Measurements from ENCODE around the gene FJX1. TPM values are rescaled to one million over a fixed set of nuclear protein-coding genes. Genes with fewer than 3 reads are reported as not detected.

FJX1 gene
- total RNA-seq, 1 donor from 2014 or later, result 72.8 TPM

DNA sequence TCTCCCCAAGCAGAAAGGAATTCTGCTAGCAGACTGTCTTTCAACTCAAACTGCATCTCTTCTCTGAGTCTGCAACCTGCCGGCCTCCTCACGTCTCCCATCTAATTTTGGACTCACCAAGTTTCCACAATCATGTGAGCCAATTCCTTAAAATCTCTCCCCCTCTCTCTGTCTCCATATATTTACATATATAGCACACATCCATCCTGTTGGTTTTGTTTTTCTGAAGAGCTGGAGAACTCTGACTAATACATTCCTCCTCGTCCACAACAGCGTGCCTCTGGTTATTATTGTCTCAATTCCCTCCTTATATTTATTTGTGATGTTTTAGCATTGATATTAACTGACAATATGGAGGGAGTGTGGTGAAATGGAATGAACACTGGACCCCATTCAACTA lies 29.6 kb upstream of the FJX1 start:
- Mint-ChIP-seq H3K27ac (no peak overlapping the region), H3K9me3 (no peaks in the 10 kb centered on the region), H3K36me3 (no peaks in the 10 kb centered on the region), H3K4me1 (peaks cover 33% of the 10 kb centered on the region), H3K27me3 (ENCODE audit: low read depth) (peaks cover 31% of the 10 kb centered on the region), H3K4me3 (no peak overlapping the region)
- TF ChIP-seq, protein P1, sequence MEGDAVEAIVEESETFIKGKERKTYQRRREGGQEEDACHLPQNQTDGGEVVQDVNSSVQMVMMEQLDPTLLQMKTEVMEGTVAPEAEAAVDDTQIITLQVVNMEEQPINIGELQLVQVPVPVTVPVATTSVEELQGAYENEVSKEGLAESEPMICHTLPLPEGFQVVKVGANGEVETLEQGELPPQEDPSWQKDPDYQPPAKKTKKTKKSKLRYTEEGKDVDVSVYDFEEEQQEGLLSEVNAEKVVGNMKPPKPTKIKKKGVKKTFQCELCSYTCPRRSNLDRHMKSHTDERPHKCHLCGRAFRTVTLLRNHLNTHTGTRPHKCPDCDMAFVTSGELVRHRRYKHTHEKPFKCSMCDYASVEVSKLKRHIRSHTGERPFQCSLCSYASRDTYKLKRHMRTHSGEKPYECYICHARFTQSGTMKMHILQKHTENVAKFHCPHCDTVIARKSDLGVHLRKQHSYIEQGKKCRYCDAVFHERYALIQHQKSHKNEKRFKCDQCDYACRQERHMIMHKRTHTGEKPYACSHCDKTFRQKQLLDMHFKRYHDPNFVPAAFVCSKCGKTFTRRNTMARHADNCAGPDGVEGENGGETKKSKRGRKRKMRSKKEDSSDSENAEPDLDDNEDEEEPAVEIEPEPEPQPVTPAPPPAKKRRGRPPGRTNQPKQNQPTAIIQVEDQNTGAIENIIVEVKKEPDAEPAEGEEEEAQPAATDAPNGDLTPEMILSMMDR (IDR thresholded peaks at IDR 0.05; ENCODE audit: unreplicated experiment), result no peak
- no peak for DNase-seq (ENCODE audit: low spot score in 2 of 2, unreplicated experiment in 2 of 2)

DNA sequence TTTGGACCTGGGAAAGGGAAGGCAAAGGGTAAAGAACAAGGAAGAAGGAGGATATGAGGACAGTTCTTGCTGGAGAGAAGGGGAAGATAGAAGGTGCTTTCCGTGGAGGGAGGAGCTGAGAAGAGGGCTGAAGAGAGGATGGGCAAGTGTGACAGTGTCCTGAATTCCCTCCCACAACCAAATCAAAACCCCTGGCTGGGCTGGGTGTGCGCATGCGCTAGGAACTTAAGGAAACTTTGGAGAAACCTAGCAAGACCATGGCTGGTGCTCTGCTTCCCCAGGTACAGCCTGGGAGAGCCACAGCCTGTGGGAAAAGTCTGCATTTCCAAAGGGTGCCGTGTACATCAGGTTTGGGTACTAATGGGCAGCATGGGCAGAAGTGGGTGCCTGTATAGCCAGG lies 29.0 kb upstream of the FJX1 start:
- DNase-seq (ENCODE audit: low spot score in 2 of 2, unreplicated experiment in 2 of 2), result no peak
- H3K9me3 Mint-ChIP-seq, result no peaks in the 10 kb centered on the region
- TF ChIP-seq, protein P1 (IDR thresholded peaks at IDR 0.05; ENCODE audit: unreplicated experiment), result no peak
- no peaks in the 10 kb centered on the region for H3K36me3 Mint-ChIP-seq
- peaks cover 29% of the 10 kb centered on the region for H3K27me3 Mint-ChIP-seq (ENCODE audit: low read depth)
- H3K4me1 Mint-ChIP-seq, result peaks cover 33% of the 10 kb centered on the region
- no peak overlapping the region for H3K4me3 Mint-ChIP-seq
- H3K27ac Mint-ChIP-seq, result no peak overlapping the region

DNA sequence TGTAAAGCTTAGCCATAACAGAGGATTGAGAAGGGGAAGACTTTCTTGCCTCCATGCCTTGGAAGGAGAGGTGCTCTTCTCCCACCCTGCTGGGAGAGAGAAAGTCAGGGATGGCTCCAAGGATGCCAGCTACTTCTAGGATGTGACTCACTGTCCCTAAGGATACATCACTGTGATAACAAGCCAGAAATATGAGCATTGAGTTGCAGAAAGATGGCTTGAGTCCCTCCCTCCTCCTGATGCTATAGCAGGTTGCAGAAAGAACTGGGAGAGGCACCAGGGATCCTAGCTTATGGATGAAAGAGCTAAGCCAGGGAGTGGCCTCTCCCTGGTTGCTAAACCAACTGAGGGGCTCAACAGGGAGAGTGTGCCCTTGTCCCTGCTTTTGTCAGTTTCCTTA lies 27.8 kb upstream of the FJX1 start:
- Mint-ChIP-seq H3K27ac (no peak overlapping the region), H3K4me3 (no peak overlapping the region), H3K27me3 (ENCODE audit: low read depth) (peaks cover 29% of the 10 kb centered on the region), H3K9me3 (no peaks in the 10 kb centered on the region), H3K36me3 (no peaks in the 10 kb centered on the region), H3K4me1 (peaks cover 28% of the 10 kb centered on the region)
- DNase-seq (ENCODE audit: low spot score in 2 of 2, unreplicated experiment in 2 of 2), result no peak
- TF ChIP-seq, protein P1 (IDR thresholded peaks at IDR 0.05; ENCODE audit: unreplicated experiment), result no peak

DNA sequence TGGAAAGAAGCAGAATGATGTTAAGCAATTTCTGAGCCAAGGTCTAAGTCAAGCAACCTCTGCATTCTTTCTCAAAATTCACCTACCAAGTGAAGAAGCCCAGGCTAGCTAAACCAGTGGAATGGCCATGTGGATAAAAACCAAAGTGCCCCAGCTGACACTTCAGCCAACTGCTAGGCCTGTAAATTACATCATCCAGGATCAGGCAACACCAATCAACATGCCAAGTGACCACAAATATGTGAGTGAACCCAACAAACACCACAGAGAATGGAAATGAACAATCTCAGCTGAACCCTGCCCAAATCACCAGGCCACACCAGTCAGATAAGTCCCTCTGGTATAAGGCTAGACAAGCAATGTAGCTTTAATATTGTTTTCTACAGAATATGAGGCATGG lies 25.1 kb upstream of the FJX1 start:
- peaks cover 30% of the 10 kb centered on the region for H3K27me3 Mint-ChIP-seq (ENCODE audit: low read depth)
- H3K9me3 Mint-ChIP-seq, result no peaks in the 10 kb centered on the region
- H3K4me1 Mint-ChIP-seq, result peaks cover 3% of the 10 kb centered on the region
- no peaks in the 10 kb centered on the region for H3K36me3 Mint-ChIP-seq
- H3K4me3 Mint-ChIP-seq, result no peak overlapping the region
- TF ChIP-seq, protein P1 (IDR thresholded peaks at IDR 0.05; ENCODE audit: unreplicated experiment), result no peak
- DNase-seq (ENCODE audit: low spot score in 2 of 2, unreplicated experiment in 2 of 2), result no peak
- H3K27ac Mint-ChIP-seq, result no peak overlapping the region

DNA sequence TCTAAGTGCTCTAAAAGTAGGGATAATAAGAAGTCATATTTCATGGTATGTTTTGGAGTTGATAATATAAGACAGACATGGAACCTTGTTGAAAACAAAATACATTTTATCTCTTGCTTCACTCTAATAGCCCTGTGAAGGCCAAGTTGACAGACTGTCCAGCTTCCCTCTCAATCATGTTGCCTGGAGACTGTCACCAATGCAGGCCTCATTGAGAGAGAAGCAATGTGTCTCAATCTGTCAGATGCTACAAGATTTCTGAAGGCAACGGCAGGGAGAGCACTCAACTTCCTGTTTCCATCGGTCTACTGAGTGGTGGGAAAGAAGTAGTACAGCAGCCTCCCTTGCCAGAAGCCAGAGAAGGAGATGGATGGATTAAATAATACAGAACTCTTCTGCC lies 23.6 kb upstream of the FJX1 start:
- Mint-ChIP-seq H3K9me3 (no peaks in the 10 kb centered on the region), H3K4me1 (no peaks in the 10 kb centered on the region), H3K4me3 (no peak overlapping the region), H3K27ac (no peak overlapping the region), H3K36me3 (no peaks in the 10 kb centered on the region), H3K27me3 (ENCODE audit: low read depth) (peaks cover 24% of the 10 kb centered on the region)
- TF ChIP-seq, protein P1 (IDR thresholded peaks at IDR 0.05; ENCODE audit: unreplicated experiment), result no peak
- DNase-seq (ENCODE audit: low spot score in 2 of 2, unreplicated experiment in 2 of 2), result no peak

Measured in mesothelial cell of epicardium (in vitro differentiated cells).